Body of pancreas (tissue), 4 donors: ENCODE measurements around the gene PSMB5.

Source experiments
- POLR2A ChIP-seq, 3 donors: fragments of 450-650 bp; IDR thresholded peaks; one replicate each; pipeline ENCODE4 v1.6.1; 2016; ENCODE audit warnings: antibody characterized with exemption in 3 of 3, mild to moderate bottlenecking in 2 of 3
- TF ChIP-seq, protein P1 (sequence below), 7 experiments: fragments of 450-650 bp in 4 of 7; fragments of 200-600 bp in 3 of 7; sonication (generic) in 3 of 7; IDR thresholded peaks; one replicate each; pipeline ENCODE4 v1.5.1; 2016 to 2019; ENCODE audit warnings: antibody characterized with exemption in 7 of 7

DNA sequence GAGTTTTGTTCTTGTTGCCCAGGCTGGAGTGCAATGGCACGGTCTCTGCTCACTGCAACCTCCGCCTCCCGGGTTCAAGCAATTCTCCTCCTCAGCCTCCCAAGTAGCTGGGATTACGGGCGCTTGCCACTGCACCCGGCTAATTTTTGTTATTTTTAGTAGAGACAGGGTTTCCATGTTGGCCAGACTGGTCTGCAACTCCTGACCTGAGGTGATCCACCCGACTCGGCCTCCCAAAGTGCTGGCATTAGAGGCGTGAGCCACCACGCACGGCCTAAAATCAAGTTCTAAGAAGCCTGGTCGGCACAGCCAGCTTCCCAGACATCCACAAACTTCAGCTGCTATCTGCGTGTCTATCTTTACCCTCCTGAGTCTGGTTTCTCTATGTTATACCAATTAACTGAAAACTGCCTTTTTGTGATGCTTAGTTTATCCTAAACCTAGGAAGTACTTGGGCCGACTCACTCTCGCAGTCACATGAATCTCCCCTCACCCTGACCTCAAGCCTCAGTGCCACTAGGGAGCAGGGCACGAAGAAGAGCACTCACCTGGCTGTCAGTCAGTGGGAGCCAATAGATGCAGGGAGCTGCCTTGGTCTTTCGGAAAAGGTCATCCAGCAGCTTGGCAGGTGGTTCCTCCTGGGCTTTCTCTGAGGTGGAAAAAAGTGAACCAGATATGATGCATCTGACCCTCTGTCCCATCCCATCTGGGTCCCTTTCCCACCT, 26.0 kb upstream of the PSMB5 start:
- TF ChIP-seq, protein P1, sequence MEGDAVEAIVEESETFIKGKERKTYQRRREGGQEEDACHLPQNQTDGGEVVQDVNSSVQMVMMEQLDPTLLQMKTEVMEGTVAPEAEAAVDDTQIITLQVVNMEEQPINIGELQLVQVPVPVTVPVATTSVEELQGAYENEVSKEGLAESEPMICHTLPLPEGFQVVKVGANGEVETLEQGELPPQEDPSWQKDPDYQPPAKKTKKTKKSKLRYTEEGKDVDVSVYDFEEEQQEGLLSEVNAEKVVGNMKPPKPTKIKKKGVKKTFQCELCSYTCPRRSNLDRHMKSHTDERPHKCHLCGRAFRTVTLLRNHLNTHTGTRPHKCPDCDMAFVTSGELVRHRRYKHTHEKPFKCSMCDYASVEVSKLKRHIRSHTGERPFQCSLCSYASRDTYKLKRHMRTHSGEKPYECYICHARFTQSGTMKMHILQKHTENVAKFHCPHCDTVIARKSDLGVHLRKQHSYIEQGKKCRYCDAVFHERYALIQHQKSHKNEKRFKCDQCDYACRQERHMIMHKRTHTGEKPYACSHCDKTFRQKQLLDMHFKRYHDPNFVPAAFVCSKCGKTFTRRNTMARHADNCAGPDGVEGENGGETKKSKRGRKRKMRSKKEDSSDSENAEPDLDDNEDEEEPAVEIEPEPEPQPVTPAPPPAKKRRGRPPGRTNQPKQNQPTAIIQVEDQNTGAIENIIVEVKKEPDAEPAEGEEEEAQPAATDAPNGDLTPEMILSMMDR (IDR thresholded peaks at IDR 0.05) = no peak
- TF ChIP-seq POLR2A (IDR thresholded peaks at IDR 0.05) = no peak
